Activated naive CD8-positive, alpha-beta T cell treated with anti-CD3 and anti-CD28 coated beads, Interleukin-2, amount 50 U/mL, for 24 hours (primary cell): ENCODE data around the gene ZNF25.
"Not testable (repeated sequence)": the region's sequence is repeated elsewhere in the genome, so short reads cannot be mapped to it uniquely, and the experiment has no call there.

Source experiments
- ATAC-seq: fragments of 150-1000 bp; cut with Tn5 transposase; one replicate; pipeline ENCODE4 v1.10.0; 2021
- DNase-seq: peaks from one replicate; pipeline ENCODE4 v3.0.0; 2021
- H3K27ac Mint-ChIP-seq: one replicate; pipeline ENCODE4 v1.8.0; 2021; ENCODE audit warnings: mild to moderate bottlenecking, mixed read lengths
- H3K27me3 Mint-ChIP-seq: one replicate; pipeline ENCODE4 v1.8.0; 2021; ENCODE audit warnings: mixed read lengths
- H3K36me3 Mint-ChIP-seq: one replicate; pipeline ENCODE4 v1.8.0; 2021; ENCODE audit warnings: low read depth, mixed read lengths
- H3K4me1 Mint-ChIP-seq: one replicate; pipeline ENCODE4 v1.8.0; 2021; ENCODE audit warnings: mixed read lengths
- H3K4me3 Mint-ChIP-seq: one replicate; pipeline ENCODE4 v1.8.0; 2021; ENCODE audit warnings: mild to moderate bottlenecking, moderate library complexity, mixed read lengths
- H3K9me3 Mint-ChIP-seq: one replicate; pipeline ENCODE4 v1.8.0; 2021; ENCODE audit warnings: mixed read lengths

ZNF25 gene

GRCh38 chr10:37976091-37976879 is at the start of gene ZNF25:
TSS of gene ZNF25 (minus strand) at chr10:37976647. CDS start at chr10:37971722, 4,925 bp downstream.
- Mint-ChIP-seq H3K4me3 (peak within 1 kb of the TSS; percentile 93), H3K27ac (peak within 1 kb of the TSS; percentile 95), H3K9me3 (no peaks in the 10 kb centered on the region), H3K36me3 (peaks cover 1% of the 10 kb centered on the region), H3K4me1 (peaks cover 23% of the 10 kb centered on the region), H3K27me3 (no peaks in the 10 kb centered on the region)
- ATAC-seq (peak; percentile 97), DNase-seq (peak; percentile 96)

GRCh38 chr10:38025283-38025682 is 48.8 kb upstream of the ZNF25 start:
- Mint-ChIP-seq H3K36me3 (peaks cover 85% of the 10 kb centered on the region), H3K9me3 (peaks cover 17% of the 10 kb centered on the region), H3K4me1 (peaks cover 30% of the 10 kb centered on the region), H3K4me3 (no peak overlapping the region), H3K27ac (peak overlapping the region; percentile 50), H3K27me3 (no peaks in the 10 kb centered on the region)
- DNase-seq (no peak), ATAC-seq (peak; percentile 52)

- H3K9me3 Mint-ChIP-seq: peaks cover 14% of the 10 kb centered on the region
- not testable (repeated sequence) for H3K27me3 Mint-ChIP-seq, DNase-seq, H3K27ac Mint-ChIP-seq, H3K4me3 Mint-ChIP-seq, ATAC-seq
- H3K36me3 Mint-ChIP-seq: peaks cover 82% of the 10 kb centered on the region
- peaks cover 15% of the 10 kb centered on the region for H3K4me1 Mint-ChIP-seq
Measured at GRCh38 chr10:38019124-38019523, 42.7 kb upstream of the ZNF25 start.

GRCh38 chr10:38016354-38016753 is 39.9 kb upstream of the ZNF25 start:
- DNase-seq: no peak
- H3K4me3 Mint-ChIP-seq: no peak overlapping the region
- peaks cover 67% of the 10 kb centered on the region for H3K36me3 Mint-ChIP-seq
- H3K27me3 Mint-ChIP-seq: no peaks in the 10 kb centered on the region
- no peak overlapping the region for H3K27ac Mint-ChIP-seq
- no peak for ATAC-seq
- peaks cover 14% of the 10 kb centered on the region for H3K9me3 Mint-ChIP-seq
- H3K4me1 Mint-ChIP-seq: peaks cover 30% of the 10 kb centered on the region

GRCh38 chr10:38010119-38010903 is 33.9 kb upstream of the ZNF25 start, which contains the start of gene ZNF33A:
TSS of gene ZNF33A (plus strand) at chr10:38010675. CDS start at chr10:38012342, 1,667 bp downstream.
- H3K27ac Mint-ChIP-seq: peak within 1 kb of the TSS; percentile 95
- peak within 1 kb of the TSS; percentile 87 for H3K4me3 Mint-ChIP-seq
- ATAC-seq: peak; percentile 92
- H3K27me3 Mint-ChIP-seq: no peaks in the 10 kb centered on the region
- DNase-seq: peak; percentile 88
- H3K9me3 Mint-ChIP-seq: no peaks in the 10 kb centered on the region
- peaks cover 18% of the 10 kb centered on the region for H3K36me3 Mint-ChIP-seq
- peaks cover 38% of the 10 kb centered on the region for H3K4me1 Mint-ChIP-seq

- H3K36me3 Mint-ChIP-seq: peaks cover 5% of the 10 kb centered on the region
- no peaks in the 10 kb centered on the region for H3K9me3 Mint-ChIP-seq
- H3K27ac Mint-ChIP-seq: no peak overlapping the region
- ATAC-seq: no peak
- no peak for DNase-seq
- H3K4me3 Mint-ChIP-seq: no peak overlapping the region
- H3K4me1 Mint-ChIP-seq: peaks cover 24% of the 10 kb centered on the region
- H3K27me3 Mint-ChIP-seq: no peaks in the 10 kb centered on the region
Measured at GRCh38 chr10:38007991-38008390, 31.5 kb upstream of the ZNF25 start.

GRCh38 chr10:38007551-38007950 is 31.1 kb upstream of the ZNF25 start:
- Mint-ChIP-seq H3K36me3 (peaks cover 3% of the 10 kb centered on the region), H3K27me3 (no peaks in the 10 kb centered on the region), H3K4me3 (no peak overlapping the region), H3K9me3 (no peaks in the 10 kb centered on the region), H3K4me1 (peaks cover 21% of the 10 kb centered on the region), H3K27ac (no peak overlapping the region)
- ATAC-seq: no peak
- no peak for DNase-seq

- no peak overlapping the region for H3K27ac Mint-ChIP-seq
- DNase-seq (no peak), ATAC-seq (no peak)
- no peaks in the 10 kb centered on the region for H3K27me3 Mint-ChIP-seq
- H3K36me3 Mint-ChIP-seq: no peaks in the 10 kb centered on the region
- no peaks in the 10 kb centered on the region for H3K9me3 Mint-ChIP-seq
- no peaks in the 10 kb centered on the region for H3K4me1 Mint-ChIP-seq
- no peak overlapping the region for H3K4me3 Mint-ChIP-seq
Measured at GRCh38 chr10:38003588-38003987, 27.1 kb upstream of the ZNF25 start.

- Mint-ChIP-seq H3K4me3 (no peak overlapping the region), H3K36me3 (no peaks in the 10 kb centered on the region), H3K27ac (no peak overlapping the region), H3K27me3 (no peaks in the 10 kb centered on the region), H3K4me1 (no peaks in the 10 kb centered on the region), H3K9me3 (no peaks in the 10 kb centered on the region)
- DNase-seq (no peak), ATAC-seq (no peak)
Measured at GRCh38 chr10:38003026-38003425, 26.6 kb upstream of the ZNF25 start.

GRCh38 chr10:38000474-38000873 is 24.0 kb upstream of the ZNF25 start:
- not testable (repeated sequence) for ATAC-seq, H3K36me3 Mint-ChIP-seq, DNase-seq, H3K4me1 Mint-ChIP-seq, H3K27ac Mint-ChIP-seq, H3K27me3 Mint-ChIP-seq, H3K4me3 Mint-ChIP-seq, H3K9me3 Mint-ChIP-seq

GRCh38 chr10:37998920-37999319 is 22.5 kb upstream of the ZNF25 start:
- not testable (repeated sequence) for H3K27ac Mint-ChIP-seq, H3K4me3 Mint-ChIP-seq, ATAC-seq, H3K9me3 Mint-ChIP-seq, H3K36me3 Mint-ChIP-seq, H3K4me1 Mint-ChIP-seq, DNase-seq, H3K27me3 Mint-ChIP-seq

GRCh38 chr10:37992083-37992482 is 15.6 kb upstream of the ZNF25 start:
- peak; percentile 60 for ATAC-seq
- H3K27ac Mint-ChIP-seq: no peak overlapping the region
- no peak overlapping the region for H3K4me3 Mint-ChIP-seq
- H3K36me3 Mint-ChIP-seq: no peaks in the 10 kb centered on the region
- H3K27me3 Mint-ChIP-seq: no peaks in the 10 kb centered on the region
- no peaks in the 10 kb centered on the region for H3K4me1 Mint-ChIP-seq
- peaks cover 4% of the 10 kb centered on the region for H3K9me3 Mint-ChIP-seq
- no peak for DNase-seq

- peak; percentile 26 for ATAC-seq
- no peaks in the 10 kb centered on the region for H3K27me3 Mint-ChIP-seq
- peaks cover 4% of the 10 kb centered on the region for H3K9me3 Mint-ChIP-seq
- H3K36me3 Mint-ChIP-seq: no peaks in the 10 kb centered on the region
- no peak overlapping the region for H3K4me3 Mint-ChIP-seq
- no peak for DNase-seq
- no peak overlapping the region for H3K27ac Mint-ChIP-seq
- H3K4me1 Mint-ChIP-seq: no peaks in the 10 kb centered on the region
Measured at GRCh38 chr10:37991655-37992054, 15.2 kb upstream of the ZNF25 start.

- DNase-seq (no peak), ATAC-seq (no peak)
- H3K27me3 Mint-ChIP-seq: no peaks in the 10 kb centered on the region
- peaks cover 23% of the 10 kb centered on the region for H3K4me1 Mint-ChIP-seq
- peak overlapping the region; percentile 95 for H3K27ac Mint-ChIP-seq
- peak overlapping the region; percentile 93 for H3K4me3 Mint-ChIP-seq
- no peaks in the 10 kb centered on the region for H3K36me3 Mint-ChIP-seq
- H3K9me3 Mint-ChIP-seq: no peaks in the 10 kb centered on the region
Measured at GRCh38 chr10:37976880-37977203, 395 bp upstream of the ZNF25 start.

- no peaks in the 10 kb centered on the region for H3K9me3 Mint-ChIP-seq
- H3K36me3 Mint-ChIP-seq: peaks cover 4% of the 10 kb centered on the region
- no peaks in the 10 kb centered on the region for H3K27me3 Mint-ChIP-seq
Measured at GRCh38 chr10:37975401-37975991, 951 bp downstream of the ZNF25 start.

More at GRCh38 chr10:37975401-37975991, 951 bp downstream of the ZNF25 start:
- Mint-ChIP-seq H3K4me3 (peak overlapping the region; percentile 93), H3K27ac (peak overlapping the region; percentile 95), H3K4me1 (peaks cover 23% of the 10 kb centered on the region)
- ATAC-seq (no peak), DNase-seq (no peak)
